ENCODE measurements around the gene DLST.
A peak's percentile ranks its signal among the peaks of the same experiment; 100 is the strongest.

The DLST gene

DNA sequence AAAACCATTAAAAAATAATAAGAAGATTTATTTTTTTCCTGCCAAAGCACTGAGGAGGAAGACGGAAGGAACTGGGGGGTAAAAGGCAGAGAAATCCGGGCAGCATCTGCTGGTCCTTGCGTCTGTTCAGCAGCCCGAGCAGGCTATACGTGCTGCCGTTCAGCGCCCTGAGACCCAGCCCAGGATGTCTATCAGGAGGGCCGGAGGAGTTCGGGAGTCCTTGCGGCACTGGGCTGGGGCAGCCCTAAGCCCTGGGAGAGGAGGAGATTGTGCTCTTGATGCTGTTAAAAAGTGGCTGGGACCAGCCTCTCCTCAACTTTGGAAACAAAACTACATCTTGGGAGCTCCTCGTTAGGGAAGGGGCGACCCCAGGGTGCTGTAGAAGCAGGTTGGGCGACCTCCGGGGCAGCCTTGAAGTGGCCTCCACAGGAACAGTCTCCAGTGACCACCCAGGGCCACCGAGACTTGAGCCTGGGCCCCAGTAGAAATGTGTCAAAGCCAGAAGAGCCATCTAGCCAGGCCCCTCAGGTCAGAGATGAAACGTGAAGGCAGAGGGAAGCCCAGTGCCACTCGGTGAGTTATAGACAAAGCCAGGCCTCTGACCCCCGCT lies 59.3 kb downstream of the DLST start:
- DNase-seq (ENCODE audit: low read depth), result no peak

DNA sequence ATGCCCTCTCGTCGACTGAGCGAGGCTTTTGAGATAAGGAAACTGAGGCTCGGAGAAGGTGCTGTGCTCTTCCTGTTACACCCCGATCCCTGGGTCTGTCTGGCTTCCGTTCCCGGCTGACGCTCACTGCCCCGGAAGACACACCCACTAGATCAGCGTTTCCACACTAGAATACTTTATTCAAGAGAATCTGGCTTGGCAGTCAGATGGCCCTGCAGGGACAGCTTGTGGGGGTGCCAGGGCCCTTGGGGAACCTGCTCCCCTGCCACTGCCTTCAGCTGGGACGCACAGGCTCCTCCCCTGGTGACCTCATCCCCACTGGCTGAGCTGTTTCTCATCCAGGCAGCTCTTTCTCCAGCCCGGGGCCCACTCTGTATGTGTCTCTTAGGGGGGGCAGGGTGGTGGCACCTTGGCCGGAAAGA lies 60.0 kb downstream of the DLST start:
- DNase-seq (ENCODE audit: low read depth), result no peak

DNA sequence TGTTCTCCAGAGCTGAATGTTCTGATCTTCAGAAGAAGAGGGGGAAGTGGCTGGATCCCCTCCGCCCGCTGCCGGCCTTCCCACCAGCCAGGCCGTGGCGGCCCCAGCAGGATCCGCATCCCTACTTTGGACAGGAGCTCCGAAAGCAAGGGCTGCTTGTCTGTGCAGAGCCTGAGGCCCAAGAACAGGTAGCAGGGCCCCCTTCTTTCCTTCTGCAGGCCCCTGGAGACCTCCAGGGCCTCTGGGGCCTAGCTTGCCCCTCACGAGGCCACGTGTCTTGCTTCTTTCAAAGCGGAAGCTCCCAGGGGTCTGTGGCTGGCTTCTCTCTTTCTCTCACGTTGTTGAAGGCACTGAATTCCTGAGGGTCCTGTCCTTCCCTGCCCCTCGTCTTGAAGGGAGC lies 60.5 kb downstream of the DLST start:
- DNase-seq (ENCODE audit: low read depth), result no peak

DNA sequence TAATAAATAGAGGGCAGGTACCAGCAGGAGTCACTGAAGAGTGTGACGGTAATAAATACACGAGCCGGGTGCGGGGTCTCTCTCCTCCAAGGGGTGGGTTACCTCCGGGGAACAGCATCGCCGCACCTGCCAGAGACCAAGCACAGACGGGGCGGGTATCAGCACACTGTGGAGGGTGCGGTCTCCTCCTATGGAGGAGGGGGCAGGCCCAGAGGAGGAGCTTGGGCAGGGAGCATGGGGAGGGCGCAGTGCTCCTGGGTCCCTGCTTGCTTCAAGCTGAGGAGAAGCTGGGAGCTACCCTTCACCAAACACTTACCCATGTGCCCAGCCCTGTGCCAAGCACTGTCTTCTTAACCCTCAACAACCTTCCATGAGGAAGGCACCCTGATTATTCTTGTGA lies 60.9 kb downstream of the DLST start:
- no peak for DNase-seq (ENCODE audit: low read depth)

DNA sequence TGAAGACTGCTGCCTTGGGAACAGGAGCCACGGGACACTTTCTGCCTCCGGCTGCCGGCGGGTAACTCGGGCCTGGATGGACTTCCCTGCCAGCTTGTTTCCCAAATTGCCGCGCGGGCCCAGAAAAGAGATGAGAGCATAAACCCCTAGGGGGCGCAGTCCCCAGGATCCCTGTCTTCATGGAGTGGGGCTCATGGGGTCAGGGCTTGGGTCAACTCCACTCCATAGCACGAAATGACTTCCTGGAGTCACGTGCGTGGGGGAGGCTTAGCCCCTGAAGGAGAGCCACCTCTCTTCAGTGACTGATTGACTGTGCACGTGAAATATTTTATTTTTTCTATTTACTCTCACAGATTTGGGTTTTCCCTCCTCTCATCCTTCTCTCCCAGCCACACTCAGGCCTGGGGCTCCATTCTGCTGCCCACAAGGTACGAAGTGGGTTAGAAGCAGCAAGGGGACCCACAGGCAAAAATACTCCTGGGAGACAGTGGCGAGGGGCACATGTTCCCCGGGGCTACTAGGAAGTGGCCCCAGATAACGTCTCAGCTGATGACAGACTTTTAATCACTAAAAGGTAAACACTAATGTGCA lies 63.6 kb downstream of the DLST start:
- no peak for DNase-seq (ENCODE audit: low read depth)

DNA sequence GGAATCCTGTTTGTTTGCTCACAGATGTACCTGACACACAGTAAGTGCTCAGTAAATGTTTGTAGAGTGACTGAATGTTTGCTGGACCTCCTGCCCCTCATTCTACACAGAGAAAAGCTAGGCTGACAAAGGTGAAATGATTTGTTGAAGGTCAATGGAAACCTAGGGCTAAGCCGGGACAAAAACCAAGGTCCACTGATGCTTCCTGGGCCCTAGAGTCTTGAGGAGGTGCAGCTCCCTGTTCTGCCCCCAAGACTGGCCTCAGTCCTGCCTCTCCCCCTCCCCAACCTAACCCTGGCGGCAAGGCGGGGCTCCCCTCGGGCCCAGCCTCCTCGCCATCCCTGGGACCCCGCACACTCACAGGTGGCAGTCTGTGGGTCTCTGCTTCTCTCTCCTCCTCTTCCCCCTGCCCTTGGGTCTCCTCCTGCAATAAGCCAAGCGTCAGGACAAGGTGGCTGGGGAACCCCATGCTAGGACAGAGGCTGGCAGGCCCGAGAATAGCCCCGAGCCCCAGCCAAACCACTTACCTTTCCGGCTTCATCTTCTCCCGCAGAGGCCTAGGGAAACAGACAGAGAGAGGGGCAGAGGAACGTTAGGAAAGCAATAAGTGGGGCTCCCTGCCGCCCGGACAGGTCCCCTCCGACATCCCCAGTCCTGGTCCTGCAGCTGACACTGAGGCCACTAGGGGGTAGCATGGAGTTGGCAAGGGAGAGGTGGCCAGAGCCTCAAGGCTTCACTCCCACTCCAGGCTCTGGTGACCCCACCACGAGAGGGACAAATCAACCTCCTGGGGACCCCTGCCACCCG lies 64.3 kb downstream of the DLST start:
- DNase-seq (ENCODE audit: low read depth), result peak; percentile 44

DNA sequence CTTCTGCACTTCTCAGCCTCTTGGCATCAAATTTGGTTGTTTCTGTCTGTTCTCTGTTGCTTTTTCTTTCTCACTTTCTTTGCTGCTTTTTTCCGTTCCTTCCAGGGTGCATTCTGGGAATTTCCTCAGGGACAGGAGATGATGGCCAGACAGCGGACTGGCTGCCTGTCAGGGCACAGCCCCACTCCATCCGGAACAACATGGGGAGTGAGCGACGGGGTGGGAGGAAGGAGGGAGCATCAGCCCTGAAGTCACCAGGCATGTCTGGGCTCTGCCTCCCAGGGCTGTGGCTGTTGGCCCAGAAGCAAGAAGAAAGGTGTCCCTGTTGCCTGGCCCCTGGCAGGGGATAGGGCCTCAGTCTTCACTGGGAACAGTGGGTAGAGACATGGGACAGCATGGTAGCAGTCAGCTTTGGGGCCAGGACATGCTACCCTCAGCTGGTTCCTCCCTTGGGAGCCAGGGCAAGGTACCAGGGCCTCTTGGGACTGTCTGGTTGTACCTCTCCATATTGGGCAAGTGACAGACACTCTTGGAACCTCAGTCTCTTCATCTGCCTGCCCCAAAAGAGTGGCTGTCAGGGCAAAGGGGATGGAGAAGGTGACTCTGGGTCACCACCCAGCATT lies 65.1 kb downstream of the DLST start:
- DNase-seq (ENCODE audit: low read depth), result no peak

DNA sequence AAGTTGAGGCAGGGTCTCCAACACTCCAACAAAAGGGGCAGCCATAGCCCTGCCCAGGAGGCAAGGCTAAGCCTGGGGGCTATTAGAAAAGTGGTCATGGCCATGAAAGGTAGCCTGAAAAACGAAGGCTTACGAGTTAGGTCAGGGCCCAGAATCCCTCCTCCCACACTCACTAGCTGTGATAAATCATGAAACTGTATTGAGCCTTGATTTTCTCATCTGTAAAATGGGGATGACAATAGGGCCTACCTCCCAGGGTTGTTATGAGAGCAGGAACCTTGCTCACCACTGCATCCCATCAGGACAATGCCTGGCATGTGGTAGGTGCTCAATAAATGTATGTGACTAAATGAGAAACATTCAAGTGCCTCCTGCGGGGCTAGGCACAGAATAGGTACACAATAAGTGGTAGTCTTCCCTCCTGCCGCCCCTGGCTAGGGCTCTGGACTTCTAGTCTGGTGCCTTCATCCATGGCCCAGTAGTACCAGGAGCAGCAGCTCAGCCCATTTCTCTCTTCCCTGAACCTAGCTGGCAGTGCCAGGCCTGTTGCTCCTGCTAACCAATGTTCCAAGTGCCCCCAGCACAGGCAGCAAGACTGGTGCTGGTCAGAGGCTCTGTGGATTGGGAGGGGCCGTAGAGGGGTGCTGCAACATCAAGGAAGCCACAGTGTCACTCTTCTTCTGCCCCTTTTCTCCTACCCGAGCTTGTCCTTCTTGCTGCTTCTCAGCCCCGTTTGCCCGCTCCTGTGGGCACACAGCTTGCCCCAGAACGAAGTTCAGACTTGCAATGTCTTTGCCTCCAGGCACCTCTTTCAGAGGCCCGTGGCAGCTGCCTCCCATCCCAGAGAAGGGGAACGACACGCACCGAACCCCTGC lies 65.9 kb downstream of the DLST start:
- no peak for DNase-seq (ENCODE audit: low read depth)

DNA sequence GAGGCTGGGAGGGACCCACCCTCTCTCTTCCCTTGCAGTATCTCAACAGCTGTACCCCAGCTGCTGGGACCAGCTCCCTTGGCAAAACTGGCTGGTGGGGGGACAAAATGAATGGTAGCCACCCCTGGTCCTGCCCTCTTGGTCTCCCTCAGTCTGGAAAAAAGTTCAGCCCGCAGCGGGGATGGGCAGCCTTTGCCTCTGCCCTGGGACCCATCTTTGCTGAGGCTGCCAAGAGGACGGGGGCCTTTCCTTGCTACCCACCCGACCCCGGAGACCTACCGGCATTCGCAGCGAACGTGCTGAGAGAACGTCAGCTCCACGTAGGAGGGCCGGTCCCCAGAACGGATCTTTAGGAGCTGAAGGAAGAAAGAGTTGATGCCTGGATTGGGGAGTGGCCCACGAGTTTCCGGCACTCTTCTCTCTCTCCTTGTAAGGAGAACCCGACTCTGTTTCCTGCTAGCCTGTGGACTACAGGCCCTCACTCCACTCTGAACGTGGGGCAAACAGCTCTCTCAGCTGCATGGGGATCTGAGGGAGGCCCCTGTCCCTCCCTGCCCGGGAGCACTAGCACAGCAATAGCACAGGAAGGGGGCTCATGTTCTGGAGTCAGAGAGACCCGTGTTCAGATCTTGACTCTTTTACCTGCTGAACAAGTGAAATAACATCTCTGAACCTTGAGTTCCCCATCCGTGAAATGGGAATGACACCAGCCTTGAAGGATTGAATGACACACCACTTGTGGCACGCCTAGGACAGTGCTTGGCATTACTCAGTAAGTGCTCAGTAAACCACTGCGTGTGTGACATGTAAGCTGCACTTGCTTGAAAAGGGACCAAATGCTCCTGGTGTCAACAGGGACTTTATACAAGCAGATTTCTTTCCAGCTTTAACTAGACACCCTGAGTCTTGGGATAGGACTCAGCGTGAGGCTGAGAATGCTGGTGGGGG lies 66.8 kb downstream of the DLST start:
- no peak for DNase-seq (ENCODE audit: low read depth)

DNA sequence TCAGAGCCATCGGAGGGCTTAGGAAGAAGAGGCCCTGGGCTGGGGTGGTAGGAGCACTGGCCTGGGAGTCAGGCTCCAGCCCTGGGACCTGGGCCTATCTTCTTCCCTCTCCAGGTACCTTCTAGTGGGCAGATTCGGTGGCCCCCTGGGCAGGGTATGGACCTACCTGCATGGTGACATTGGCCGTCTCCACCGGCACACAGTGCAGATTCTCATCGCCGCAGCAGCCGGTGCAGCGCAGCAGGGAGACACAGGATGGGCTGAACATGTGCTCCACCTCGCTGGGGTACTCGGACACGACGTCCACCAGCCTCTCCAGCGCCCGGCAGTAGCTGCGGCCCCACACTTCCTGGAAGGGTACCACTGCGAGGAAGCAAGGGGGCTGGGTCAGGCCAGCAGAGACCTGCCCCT lies 67.5 kb downstream of the DLST start:
- DNase-seq (ENCODE audit: low read depth), result no peak

DNA sequence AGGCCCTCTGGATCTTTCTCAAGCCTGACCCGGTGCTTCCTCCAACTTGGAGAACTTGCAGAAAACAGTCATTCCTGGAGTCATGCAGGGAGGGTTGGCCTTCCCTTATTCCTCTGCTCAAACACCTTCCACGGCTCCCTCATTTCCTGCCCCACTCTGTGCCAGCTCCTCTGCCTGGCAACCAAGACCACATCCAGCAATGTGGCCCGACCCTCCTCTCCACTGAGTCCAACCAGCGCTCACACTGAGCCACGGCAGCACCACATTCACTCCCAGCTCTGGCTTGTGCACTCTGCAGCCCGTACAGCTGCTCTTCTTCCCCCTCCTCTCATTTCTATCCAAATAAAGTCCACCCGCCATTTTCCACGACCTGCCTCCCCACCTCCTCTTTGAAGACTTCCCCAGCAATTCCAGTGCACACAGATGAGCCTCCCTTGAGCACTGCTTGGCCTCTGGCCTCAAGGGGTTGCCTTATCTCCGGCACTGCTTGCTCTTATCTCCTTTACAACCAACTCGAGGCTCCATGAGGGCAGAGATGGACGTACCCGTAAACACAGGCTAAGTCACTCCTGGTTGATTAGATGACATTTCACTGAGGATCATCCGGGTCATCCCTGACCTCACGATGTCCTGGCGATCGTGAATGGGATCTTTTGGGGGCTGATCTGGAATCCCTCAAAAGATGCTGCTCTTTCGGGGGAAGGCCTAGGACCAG lies 68.3 kb downstream of the DLST start:
- no peak for DNase-seq (ENCODE audit: low read depth)

DNA sequence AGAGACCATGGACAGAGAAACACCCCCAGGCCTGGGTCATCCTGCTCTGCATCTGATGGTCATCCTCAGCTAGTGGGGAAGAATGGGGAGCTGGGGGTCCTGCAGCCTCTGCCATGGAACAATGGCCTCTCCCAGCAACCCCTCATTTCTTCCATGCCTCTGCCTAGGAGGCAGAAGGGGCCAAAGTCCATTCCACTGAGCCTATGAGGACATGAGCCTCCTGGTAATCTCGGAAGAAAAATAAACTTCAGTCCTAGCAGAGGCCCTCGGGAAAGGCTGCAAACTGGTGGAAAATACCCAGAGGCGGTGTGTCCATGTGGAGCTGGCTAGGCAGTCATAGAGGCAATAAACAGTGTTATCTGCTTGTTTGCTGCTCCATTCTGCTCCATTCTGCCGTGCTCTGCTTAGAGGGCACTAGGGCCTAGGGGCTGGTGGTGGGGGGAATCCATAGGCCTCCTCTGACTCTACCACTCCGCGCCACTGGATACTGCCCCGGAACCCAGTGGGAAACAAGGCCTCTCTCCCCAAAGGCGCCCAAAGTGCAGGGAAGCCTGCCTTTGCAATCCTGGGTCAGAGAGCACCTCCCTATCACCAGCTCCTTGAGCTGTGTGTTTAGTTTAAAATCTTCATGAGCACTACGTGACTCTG lies 69.2 kb downstream of the DLST start:
- no peak for DNase-seq (ENCODE audit: low read depth)

DNA sequence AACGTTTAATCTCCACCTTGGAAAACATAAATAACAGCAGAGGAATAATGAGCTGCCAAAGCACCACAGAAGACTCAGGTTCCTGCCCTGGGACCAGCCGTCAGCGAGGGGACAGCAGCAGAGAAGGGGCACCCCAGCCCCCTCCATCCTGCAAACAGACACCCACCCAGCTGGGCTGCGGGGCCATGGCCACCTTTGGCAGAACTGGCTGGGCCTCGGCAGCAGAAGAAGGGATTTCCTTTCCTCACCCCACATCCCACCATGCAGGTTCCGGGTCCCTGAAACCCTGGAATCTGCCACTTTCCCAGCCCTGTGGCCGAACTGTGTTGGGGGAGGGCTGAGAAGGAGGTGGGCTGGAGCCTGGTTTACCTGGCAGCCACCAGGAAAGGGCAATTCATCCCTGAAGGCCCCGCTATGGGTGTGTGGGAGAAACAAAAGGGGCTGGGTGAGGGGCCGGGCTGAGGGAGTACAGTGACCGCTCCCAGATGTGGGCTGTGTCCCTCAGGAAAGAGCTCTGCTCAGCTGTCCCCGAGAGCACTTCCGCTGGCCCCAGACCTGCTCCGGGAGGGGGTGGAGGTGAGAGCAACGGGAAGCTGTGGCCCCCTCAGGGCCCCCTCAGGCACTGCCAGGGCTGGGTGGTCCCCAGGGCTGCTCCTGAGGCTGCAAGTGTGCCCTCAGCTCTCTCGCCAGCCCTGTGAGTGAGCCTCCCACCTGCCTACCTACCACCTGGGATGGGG lies 69.9 kb downstream of the DLST start:
- no peak for DNase-seq (ENCODE audit: low read depth)

DNA sequence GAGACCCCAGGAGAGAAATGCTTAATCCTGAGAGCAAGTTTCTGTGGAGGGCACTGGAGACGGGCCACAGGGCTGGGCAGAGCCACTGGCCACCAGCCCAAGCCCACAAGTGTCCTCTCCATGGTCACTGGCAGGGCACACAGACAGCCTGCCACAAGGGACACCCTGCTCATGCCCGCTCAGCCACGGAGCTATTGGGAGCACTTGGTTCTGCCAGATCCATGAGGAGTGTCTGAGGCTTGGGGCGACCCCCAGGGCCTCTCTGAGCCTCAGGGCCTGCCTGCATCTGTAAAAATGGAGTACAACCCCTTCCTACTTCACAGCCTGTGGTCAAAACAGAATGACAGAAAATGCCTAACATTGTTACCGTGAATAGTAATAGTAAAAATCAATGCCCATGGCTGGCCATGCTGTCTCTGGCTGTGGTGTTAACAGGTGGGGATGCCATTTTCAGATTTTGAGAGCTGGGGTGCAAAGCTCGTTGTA lies 70.5 kb downstream of the DLST start:
- no peak for DNase-seq (ENCODE audit: low read depth)

DNA sequence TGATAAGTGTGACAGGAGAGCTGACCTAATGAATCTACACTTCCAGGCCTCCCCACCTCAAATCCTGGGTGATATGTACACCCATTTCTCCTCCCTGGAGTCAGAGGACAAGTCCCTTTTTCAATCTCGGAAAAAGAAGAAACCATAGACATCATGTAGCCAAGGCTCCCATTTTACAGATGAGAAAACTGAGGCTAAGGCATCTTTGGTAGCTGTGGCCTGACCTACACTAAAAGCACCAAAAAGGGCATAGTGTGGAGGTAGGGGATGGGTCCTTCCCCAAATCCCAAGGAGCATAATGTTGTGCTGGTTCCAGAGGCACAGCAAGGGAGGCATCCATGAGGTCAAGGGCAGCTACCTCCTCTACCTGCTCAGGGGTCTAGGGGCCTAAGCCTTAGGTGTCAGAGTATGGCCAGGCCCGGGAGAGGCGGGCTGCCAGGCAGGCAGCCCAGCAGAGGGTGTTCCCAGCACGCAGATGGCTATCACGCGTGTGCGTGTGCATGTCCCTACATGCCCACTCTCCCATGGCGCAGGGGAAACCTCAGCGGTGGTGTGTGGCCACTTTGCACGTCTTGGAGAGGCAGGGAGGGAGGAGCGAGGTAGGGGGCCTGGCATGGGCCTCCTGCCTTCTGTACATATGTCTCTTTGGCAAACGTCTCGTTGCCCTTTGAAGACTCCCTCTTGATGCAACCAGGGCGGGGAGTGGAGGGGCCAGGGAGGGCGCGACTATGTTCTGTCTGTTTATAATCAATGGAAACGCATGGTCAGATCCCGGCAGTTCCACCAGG lies 71.2 kb downstream of the DLST start:
- DNase-seq (ENCODE audit: low read depth), result peak; percentile 48
